Measurements from ENCODE around the gene KCTD17.

KCTD17 gene, protein sequence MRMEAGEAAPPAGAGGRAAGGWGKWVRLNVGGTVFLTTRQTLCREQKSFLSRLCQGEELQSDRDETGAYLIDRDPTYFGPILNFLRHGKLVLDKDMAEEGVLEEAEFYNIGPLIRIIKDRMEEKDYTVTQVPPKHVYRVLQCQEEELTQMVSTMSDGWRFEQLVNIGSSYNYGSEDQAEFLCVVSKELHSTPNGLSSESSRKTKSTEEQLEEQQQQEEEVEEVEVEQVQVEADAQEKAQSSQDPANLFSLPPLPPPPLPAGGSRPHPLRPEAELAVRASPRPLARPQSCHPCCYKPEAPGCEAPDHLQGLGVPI

DNA sequence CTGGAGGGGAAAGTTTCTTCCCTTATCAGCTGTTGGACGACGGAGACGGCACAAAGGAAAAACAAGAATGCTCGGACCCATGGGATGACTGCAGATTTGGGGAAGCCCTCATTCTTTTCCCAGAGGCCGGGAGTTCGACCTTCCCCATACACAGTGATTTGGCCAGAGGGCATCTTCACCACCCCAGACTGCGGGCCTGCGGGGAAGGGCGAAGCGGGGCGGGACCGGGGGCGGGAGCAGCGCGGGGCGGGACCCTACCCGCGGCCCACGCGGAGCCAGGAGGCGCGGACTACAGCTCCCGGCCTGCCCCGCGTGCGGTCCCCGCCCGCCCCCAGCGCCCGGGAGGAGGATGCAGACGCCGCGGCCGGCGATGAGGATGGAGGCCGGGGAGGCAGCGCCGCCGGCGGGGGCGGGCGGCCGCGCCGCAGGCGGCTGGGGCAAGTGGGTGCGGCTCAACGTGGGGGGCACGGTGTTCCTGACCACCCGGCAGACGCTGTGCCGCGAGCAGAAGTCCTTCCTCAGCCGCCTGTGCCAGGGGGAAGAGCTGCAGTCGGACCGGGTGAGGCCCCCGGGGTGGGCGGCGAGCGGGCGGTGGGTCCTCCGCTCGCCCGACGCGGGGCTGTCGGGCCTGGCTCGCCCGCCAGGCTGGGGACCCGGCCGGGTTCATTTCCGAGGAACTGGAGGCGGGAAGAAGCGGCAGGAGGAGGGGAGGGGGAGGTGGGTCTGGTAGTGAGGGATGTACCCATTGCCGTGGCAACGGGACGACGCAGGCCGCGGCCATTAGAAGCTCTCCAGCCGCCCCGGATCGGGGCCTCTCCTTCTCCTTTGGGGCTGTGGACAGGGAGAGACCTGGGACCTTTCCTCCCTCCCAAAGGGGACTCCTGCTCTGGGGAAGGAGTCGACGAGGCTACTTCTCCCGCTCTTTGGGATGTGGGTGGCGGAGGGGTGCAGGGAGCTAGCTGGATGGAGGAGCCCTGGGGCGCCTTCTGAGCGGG lies at the start of gene KCTD17:
TSS of gene KCTD17 (plus strand) at position 352 of the 995 bp plus-strand sequence. CDS start at position 371, 19 bp downstream.
- DNase-seq: peak; percentile 20 to 70

DNA sequence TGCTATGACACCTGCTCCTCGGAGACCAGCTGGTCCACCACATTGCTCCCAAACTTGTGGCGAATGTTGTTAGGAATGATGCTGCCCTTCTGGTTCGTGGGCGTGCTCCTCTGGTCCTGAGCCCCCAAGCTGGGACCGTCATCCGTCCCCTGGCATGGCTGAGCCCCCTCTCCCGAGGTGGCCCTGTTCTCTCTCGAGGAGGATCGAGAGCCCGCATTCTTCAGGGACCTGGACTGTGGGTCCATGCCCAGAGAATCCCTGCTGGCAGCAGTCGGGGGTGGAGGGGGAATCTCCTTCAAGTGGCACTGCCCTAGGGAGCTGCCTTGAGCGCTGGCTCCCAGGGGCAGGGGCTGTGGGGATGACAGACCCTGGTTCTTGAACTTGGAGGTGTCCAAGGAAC lies 49.7 kb upstream of the KCTD17 start:
- DNase-seq: no peak

DNA sequence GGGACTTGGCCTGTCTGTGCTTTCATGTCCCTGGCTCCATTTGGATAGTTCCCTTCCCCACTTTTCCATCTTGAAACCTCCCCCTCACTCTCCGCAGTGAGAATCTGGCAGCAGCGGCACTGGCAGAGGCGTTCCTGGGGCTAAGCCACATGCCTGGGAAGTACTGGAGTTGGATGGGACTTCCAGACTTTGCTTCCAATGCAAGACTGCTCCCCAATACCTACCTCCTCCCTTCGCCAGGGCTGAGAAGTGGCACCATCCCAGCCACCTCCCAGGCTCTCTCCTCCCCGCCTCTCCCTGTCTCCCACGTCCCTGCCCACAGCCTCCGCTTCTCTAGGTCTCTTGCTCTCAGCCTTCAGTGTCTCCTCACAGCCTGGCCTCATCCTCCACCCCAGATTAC lies 48.9 kb upstream of the KCTD17 start:
- no peak for DNase-seq

DNA sequence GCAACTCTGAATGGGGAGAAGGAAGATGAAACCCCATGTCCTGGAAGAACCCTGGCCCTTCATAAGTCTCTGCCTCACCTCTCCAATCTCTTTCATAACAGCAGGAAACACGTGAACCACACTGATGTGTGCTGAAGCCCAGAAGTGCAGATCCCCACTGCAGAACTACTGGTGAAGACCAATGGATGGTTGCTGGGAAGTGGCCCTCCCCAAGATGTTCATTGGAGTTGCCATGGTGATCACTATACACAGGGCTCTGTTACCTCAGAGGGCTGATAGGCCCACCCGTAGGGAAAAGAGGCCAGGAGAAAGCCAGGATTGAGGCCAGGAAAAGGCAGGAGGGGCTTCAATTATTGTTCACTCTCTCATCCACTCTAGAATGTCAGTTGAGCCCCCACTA lies 43.9 kb upstream of the KCTD17 start:
- DNase-seq: no peak

DNA sequence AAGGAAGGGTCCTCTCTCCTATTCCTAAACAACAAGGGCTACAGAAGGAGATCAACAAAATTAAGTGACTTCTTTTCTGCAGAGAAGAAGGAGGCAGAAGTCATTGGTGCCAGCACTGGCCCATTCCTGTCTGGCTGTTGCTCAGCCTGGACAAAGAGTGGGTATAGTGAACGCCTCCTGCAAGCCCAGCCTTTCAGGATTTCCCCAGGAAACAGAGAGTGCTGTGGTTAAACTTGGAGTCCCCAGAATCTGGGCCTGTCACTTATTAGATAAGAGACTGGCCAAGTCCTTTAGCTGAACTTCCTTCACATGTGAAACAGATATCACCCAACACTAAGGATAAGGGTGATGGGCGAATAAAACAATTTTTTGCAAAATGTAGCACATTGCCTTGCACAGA lies 43.2 kb upstream of the KCTD17 start:
- DNase-seq: no peak

DNA sequence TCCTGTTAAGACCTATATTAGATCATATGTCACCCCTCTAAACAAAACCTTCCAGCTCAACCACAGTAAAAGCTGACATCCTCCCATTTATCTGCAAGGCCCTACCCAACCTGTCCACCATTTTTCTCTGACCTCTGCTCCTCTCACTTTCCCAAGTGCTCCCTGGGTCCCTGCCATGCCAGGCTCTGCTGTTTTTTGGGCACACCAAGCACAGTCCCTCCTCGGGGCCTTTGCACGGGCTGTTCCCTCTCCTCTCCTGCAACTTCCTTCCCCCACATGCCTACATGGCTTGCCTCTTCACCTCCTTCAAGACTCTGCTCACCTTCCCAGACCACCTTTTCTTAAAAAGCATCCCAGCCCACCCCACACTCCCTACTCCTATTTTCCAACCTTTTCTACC lies 42.1 kb upstream of the KCTD17 start:
- no peak for DNase-seq

DNA sequence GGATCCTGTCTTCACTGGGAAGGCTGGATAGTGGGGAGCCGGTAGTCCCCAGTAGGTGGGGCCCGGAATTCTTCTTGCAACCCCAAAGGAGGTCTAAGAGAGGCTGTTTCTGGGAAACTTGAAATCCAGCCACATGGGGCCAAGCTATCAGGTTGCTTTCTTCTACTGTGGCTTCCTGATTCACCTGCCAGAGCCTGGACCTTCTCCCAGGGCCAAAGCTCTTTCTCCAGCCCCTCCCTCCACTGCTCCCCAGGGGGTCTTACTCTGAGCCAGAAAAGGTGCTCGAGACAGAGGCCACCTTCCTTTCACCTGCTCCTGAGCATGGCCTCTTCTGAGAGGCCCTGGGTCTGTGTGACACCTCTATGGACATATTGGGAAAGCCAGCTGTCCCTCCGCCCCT lies 41.4 kb upstream of the KCTD17 start:
- no peak for DNase-seq

DNA sequence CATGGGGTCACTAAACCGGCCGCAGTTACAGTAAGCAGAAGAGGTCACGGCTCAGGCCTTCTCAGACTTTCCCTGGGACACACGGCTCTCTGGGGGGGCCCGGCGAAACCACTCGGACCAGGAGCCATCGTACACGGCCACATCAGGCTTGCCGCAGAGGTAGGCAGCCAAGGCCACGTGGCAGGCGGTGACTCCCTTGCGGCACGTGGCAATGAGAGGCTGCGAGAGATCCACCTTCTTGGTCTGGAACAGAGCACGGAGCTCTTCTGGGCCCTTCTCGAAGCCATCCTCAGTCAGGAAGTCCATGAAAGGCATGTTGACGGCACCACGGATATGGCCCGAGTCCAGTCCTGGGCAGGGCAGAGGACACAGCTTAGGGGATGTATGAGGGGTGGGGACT lies 40.6 kb upstream of the KCTD17 start:
- DNase-seq: no peak

DNA sequence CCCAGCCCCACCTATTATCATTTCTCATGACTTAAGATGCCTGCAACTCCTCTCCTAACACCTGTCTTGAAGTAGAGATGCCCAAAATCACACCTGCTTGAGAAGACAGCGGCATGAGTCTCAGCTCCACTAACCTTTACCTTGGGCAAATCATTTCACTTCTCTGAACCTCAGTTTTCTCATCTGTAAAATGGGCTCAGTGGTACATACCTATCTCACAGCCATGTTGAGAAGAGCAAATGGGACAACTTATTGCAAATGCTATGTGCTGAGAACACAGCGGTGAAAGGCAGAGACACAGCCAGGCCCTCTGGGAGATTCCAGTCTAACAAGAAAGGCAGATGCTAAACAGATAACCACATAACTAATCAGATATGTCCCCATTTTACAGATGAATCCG lies 40.1 kb upstream of the KCTD17 start:
- DNase-seq: no peak

DNA sequence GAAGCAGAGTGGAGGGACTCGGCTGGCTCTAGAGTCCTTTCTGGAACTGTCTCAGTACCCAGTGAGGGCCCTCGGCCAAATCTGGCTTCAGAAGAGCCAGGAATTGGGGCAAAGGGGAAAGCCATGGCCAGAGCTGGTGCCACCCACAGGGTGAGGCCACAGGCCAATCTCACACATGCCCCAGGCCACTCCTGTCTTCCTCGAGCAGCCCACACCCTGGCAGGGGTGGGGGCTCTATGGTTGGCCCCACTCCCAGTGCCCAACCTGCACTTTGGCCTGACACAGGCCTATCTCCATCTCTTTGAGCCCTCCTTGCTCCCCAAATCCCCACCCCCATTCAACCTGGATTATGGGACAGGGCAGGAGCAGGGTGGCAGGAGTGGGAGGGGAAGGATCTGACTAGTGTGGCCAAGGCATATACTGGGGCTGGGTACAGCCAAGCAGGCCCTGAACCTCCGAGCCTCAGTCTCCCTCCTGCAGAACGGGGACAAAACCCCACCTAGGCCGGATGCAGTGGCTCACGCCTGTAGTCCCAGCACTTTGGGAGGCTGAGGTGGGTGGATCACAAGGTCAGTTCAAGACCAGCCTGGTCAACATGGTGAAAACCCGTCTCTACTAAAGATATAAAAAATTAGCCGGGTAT lies 39.2 kb upstream of the KCTD17 start:
- DNase-seq: no peak

DNA sequence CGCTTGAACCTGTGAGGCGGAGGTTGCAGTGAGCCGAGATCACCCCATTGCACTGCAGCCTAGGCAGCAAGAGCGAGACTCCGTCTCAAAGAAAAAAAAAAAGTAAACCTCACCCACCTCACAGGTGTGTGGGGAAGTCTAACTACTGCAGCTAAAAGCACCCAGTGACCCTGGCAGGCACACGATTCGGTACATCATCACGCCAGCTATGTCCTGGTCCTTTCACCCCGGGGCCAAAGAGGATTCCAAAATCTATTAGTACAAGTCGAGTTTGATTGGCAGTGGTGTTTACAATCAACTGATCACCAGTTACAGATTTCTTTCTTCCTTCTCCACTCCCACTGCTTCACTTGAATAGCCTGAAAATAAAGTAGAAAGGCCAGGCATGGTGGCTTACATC lies 38.6 kb upstream of the KCTD17 start:
- DNase-seq: no peak

DNA sequence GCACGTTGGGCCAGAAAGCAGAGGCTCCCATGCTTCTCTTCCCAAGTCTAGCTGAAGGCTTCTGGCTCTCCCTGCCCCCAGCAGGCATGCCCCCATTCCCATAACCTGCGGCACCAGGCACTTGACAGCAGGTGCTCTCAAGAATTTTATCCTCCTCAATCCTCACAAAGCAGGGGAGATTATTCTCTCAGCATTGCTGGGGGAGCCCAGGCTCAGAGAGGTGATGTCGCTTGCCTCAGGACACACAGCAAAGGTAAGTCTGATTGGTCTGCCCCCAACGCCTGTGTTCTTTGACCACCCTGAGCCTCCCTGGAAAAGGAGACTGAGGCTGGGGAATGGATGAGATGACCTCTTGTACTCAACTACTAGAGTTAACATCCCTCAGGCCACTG lies 37.1 kb upstream of the KCTD17 start:
- no peak for DNase-seq

DNA sequence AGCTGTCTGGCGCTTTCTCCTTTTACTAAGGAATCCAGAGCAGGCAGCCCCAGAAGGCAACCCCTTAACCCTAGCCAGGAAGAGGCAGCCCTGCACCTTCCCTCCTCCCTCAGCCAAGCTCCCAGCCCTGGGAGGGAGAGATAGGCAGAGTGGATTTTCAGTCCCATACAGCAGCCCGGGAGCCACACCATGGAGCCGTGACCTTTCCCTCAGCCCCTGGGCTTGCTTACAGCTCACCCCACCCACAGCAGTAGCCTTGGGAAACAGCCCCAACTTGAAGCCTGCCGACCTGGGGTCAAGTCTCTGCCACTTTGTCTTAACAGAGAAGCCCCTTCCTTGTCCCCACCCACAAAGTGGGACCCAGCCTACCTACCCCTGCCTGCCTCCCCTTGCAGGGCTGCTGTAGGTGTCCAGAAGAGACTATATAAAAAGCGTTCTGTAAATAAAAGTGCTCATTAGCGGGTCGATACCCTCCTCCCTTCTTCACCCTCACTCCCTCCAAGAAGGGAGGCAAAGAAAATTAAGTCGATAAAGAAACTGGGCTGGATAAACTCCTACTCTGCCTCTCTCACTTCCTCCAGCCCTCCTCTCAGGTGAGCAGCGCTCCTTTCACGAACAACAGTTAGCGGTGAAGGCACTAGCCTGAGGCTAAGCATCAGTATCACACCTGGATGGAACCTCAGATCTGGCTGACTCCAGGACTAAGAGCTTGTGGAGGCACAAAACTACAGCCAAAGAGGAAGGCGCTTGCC lies 36.5 kb upstream of the KCTD17 start:
- no peak for DNase-seq

DNA sequence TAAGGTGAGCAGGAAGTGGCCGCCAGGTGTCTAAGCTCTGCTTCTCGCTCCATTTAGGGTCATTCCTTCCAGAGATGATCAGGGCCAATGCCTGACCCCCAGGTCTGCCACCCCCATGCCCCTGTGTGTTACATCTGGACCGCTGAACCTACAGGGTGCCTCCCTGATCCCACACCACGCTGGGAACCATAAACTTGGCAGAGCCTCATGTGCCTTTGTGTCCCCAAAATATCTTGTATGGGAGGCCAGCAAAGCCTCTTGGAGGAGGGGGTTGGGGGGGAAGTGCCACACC lies 36.0 kb upstream of the KCTD17 start:
- no peak for DNase-seq

DNA sequence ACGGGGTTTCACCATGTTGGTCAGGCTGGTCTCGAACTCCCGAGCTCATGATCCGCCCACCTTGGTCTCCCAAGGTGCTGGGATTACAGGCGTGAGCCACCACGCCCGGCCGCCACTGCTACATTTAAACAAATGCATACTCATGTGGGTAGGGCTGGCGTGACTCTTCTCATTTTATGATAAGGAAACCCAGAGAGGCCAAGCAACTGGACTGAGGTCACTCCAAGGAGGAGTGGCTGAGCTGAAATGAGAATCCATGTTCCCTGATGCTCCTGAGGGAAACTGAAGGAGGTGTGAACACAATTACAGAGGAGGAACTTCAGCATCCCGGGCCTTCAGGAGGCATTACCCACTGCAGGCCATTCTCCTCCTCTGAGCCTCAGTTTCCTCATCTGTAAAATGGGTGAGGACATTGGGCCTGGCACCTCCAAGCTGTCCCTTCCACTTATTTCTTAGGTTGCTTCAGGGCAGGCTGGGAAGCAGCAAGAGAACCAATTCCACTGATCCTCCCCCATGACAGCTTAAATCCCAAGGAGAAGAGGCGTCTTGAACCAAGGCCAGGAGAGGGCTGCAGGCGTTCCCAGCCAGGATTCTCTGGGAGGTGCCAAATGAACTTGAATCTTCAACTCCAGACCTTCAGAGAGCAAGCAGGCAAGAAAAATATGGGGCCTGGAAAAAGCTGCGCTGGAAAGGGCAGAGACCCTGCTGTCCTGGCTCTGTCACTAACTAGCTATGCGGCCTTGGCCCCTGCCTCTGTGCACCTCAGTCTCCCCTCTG lies 35.2 kb upstream of the KCTD17 start:
- no peak for DNase-seq

DNA sequence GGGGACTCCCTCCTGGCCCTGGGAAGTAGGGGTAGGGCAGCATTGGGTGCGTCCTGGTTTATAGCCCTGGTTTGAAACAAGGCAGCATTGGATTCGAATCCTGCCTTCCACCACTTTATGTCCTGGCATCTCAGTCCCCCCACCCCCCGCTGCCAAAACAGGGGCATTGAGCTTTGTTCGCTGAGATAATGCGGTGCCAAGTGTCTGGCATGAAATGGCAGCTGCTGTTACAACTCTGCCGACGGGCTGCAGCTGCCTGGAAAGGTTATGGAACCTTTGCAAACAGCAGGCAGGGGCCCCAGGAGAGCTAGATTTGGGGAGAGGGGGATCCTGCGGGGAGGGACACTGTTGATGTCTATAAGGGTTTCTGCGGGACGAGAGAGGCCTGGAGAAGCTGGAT lies 34.2 kb upstream of the KCTD17 start:
- DNase-seq: no peak

DNA sequence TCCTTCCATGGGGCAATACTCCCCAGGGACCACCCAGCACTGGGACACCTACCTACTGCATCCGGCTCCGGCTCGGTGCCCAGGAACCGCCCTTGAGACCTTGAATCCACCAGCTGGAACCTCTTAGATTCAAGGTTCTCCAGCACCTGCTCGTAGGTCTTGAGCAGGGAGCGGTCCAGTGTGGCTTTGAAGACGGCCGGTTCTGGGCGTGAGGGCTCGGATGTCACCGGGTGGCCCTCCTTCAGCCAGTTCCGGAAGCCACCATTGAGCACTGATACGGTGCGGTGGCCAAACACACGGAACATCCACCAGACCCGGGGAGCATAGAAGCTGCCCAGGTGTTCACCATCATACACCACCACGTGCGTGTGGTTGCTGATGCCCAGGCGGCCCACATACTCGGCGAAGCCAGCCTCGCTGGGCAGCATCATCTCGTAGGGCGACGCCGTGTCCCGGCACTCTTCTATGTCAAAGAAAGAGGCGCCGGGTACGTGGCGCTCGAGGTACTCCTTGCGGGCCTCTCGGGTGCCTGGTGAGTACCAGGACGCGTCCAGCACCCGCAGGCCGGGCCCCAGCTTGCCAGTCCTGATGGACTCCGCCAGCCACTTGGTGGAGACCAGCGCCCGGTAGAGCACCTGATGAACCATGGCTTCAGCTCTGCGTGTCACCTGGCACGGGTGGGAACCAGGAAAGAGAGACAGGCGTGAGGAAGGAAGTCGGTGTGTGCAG lies 33.3 kb upstream of the KCTD17 start:
- no peak for DNase-seq

DNA sequence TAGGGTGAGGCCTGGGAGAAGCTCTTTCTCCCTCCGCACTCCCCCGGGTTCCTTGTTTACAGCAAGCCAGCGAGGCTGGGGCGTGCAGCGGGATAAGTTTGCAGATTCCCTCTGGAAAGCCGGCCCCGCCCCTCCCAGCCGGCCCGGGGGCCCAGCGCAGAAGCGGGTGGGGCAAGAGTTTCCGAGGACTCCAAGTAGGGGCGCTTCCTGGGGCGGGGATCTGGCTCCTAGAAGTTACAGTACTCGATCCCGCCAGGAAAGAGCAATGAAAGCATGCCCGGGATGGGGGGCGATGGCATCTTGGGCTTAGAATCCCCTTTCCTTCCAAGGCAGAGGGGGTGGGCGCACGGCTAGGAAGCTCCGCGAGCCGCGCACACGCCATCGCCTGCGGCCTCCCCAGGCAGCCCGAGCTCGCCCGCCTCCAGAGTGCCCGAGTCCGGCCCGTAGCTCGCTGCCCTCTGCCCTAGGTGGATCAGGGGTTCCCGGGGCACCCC lies 32.7 kb upstream of the KCTD17 start:
- DNase-seq: no peak

DNA sequence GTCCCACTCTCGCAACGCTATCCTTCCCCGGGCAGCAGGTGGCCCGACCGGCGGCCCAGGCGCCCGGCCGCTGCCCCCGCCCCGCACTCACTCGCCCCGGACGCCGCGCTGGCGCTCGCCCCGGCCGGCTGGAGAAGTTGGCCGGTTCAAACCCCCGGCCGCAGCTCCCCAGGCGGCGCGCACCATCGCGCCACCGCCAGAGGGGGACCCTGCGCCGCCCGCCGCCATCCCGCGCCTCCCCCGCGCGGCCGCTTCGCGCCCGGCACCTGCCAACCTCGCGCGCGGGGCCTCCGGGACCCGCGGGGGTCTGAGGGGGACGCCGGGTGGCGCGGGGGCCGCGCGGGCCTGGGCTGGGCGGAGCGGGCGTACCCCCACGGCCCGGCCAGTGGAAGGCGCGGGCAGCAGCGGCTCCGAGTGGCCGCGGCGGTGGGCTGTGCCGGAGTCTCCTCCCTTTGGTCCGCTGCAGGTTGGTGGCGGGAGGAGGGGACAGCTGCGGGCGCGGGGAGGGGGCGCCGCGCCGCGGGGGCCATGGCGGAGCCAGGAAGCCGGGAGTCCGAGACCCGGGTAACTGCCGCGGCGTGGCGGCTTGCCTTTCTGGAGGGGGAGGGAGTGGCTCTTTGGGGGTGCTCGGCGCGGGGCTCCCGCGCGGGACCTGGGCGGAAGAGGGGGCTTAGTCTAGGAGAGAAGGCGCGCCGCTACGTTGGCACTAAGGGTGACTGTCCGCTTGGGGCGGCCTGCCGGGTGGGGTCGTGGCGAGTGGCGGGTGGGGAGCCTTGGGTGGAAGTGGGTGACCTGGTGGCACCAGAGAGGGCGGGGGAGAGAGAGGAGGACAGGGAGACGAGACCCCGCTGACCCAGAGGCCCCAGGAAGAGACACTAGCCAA lies 32.0 kb upstream of the KCTD17 start, which contains the start of the genes MPST and TST:
TSS of gene MPST (plus strand) at position 434 of the 883 bp plus-strand sequence. CDS start at position 529, 95 bp downstream.
TSS of gene TST (minus strand) at position 139 of the 883 bp plus-strand sequence. CDS start 715 bp downstream, outside the sequence.
- DNase-seq: peak; percentile 8 to 60

DNA sequence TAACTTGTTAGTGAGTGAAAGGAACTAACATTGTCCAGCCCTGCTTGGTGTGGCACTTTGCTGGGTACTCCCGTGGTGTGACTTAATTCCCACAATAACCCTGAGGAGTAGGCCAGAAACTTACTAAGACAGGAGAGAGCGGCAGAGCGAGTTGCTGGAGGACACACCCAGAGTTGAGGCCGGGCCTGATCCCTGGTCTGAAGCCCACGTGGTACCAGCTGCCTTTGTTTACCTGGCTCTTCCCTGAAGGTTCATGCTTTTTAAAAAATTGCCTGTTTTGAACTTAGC lies 31.4 kb upstream of the KCTD17 start:
- peak in 1 of 2 experiments; percentile 11 for DNase-seq
